Stimulated activated CD8-positive, alpha-beta memory T cell treated with anti-CD3 and anti-CD28 coated beads, Interleukin-2, amount 100 ng/mL, for 48 hours (primary cell): ENCODE measurements around the gene EIF4B.
"Not testable (repeated sequence)": the region's sequence is repeated elsewhere in the genome, so short reads cannot be mapped to it uniquely, and the experiment has no call there.

Source experiments
- DNase-seq, 2 donors: peaks; one replicate each; pipeline ENCODE4 v3.0.0-alpha.2; 2020; ENCODE audit warnings: low read depth in 2 of 2

The EIF4B gene, protein sequence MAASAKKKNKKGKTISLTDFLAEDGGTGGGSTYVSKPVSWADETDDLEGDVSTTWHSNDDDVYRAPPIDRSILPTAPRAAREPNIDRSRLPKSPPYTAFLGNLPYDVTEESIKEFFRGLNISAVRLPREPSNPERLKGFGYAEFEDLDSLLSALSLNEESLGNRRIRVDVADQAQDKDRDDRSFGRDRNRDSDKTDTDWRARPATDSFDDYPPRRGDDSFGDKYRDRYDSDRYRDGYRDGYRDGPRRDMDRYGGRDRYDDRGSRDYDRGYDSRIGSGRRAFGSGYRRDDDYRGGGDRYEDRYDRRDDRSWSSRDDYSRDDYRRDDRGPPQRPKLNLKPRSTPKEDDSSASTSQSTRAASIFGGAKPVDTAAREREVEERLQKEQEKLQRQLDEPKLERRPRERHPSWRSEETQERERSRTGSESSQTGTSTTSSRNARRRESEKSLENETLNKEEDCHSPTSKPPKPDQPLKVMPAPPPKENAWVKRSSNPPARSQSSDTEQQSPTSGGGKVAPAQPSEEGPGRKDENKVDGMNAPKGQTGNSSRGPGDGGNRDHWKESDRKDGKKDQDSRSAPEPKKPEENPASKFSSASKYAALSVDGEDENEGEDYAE

DNA sequence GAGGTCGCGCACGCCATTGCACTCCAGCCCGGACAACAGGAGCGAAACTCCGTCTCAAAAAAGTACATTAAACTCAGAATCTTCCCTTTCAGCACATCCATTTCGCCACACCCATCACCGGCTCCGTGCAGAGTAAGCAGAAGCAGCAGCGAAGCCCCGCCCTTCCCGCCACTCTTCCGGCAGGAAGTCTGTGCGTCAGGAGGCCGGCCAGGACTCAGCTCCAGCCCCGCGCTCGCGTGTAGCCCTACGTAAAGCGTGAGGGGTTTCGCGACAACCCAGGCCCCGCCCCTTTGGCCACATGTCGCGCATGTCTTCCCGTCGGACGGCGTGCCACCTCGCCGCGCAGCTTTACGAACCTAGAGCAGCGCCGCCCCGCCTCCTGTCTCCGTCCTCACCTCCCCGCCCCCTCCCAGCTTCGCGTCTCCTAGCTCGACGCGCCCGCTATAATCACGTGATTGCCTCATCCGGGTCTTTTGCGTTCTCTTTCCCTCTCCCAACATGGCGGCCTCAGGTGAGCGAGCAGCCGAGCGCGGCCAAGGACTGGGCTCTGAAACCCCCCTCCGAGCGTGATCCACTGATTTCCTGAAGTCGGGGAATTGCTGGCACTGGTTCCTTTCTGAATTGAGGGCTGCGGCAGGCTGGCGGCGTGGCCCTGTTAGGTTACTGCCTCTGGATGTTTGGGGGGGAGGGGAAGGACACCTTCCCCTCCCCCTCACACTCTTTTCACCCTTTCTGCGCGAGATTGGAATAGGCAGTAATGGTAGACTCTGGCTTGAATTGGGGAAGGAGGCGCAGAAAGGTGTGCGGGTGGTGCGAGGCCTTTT is at the start of gene EIF4B:
Gene EIF4B, plus strand, starts transcription at position 471 of the 824 bp plus-strand sequence. Its CDS starts 28 bp downstream, at position 499.
- DNase-seq: peak; percentile 99

DNA sequence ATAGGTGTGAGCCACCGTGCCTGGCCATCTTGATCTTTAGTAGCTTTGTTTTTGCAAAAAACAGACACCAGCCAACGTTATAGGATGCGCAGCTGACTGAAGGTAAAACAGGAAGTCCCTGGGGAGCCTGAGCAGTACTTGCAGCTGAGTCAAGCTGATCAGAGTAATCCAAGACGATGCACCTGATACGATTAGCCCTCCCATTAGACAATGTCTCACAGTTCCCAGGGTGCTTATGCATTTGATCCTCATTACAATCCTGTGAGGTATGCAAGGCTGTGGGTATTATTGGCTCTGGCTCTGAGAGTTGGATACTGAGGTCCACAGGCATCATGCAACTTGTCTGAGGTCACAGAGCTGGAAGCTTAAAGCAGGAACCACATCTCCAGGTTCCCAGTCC is 49.3 kb upstream of the EIF4B start:
- DNase-seq: no peak

DNA sequence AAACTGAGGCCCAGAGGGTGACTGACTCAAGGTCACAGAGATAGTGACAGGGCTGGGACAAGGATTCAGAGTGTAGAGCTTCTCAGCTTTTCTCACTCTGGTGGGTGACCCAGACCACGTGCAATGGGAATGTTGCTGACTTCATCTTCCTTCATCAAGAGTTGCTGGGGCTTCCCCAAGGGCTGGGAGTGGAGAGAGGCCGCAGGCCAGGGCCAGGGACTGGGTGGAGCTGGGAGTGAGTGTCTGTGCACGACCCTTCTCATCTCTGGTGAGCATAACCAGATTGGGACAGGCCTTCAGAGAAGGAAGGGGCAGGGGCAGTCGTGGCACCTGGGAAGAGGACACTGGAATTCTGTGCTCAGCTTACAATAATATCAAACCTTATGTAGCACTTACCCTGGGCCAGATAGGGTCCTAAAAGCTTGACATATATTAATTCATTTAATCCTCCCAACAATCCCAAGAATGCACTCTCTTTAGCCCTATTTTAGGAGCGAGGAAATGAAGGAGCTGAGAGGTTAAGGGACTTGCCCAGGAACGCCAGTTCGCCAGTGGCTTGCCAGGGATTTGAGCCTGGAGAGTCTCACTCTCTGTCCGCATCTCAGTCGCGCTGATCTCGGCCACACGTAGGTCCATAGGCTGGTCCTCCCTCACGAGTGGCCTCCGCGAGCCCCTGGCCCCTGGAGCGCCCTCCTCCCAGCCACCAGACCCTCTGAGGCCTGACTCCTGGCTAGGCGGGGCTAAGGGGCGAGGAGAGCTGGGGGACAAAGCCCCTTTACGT is 41.5 kb upstream of the EIF4B start:
- DNase-seq: no peak

DNA sequence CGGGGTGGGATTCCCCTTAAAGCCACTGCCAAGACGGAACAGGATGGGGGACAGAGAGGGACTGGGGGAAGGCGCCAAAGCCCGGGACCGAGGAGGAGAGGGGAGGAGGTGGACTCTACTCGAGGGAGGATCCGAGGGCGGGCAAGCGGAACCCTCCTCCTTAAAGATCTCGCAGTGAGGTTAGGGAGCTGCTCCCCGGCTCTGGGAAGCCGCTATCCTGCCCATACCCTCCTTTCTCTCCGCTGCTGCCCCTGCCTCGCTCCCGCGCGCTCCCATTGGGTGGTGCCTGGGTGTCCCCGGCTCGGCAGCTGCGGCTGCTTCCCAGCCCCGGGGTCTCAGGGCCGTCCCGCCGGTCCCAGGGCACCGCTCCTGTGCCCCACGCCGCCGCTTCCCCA is 40.9 kb upstream of the EIF4B start:
- DNase-seq: no peak

DNA sequence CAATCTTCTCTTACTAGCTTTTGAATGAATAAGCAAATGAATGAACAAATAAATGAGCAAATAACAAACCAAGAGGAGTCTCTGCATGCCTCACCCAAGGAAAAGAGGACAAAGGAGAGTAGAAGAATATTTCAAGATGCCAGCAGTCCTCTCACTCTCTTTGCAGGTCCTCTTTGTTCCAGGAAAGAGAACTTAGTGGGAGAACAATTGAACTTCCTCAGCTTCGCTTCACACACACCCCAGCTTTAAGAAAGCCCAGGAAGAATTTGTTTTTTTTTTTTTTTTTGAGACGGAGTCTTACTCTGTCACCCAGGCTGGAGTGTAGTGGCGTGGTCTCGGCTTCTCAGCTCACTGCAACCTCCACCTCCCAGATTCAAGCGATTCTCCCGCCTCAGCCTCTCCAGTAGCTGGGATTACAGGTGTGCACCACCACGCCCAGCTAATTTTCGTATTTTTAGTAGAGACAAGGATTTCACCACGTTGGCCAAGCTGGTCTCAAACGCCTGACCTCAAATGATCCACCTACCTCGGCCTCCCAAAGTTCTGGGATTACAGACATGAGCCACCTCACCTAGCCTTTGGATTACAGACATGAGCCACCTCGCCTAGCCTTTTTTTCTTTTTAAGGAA is 37.0 kb upstream of the EIF4B start:
- no peak for DNase-seq

DNA sequence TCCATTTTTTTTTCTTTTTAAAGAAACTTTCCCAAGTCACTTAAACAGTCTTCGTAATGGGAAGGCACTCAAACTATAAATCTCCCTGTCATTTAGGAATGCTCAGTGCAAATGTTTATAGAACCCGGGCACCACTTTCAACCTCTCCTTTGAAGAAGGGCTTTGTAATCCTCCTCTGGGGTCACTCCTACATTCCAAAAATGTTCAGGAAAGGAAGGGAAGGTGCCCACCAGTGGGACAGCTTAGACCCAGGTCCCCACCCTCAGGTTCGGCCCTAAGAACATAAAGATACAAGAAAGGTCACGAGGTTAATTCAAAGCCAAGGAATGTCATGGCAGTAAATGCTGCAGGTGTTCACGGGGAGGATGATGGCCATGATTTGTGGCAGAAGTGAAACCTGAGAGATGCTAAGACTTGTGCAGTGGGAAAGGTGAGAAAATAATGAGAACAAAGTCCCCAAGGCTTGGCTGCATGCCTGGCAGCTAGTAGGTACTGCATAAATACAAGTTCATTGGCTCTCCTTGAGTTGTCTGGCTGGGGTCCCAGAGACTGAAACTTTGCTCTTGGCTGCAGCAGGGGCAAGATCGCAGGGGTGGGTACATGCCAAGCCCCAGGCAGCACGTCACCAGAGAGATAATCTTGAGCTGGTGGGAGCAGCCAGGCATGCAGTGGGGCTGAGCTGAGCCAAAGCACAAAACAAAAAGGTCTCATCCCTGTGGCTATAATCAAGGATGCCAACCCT is 36.3 kb upstream of the EIF4B start:
- no peak for DNase-seq

DNA sequence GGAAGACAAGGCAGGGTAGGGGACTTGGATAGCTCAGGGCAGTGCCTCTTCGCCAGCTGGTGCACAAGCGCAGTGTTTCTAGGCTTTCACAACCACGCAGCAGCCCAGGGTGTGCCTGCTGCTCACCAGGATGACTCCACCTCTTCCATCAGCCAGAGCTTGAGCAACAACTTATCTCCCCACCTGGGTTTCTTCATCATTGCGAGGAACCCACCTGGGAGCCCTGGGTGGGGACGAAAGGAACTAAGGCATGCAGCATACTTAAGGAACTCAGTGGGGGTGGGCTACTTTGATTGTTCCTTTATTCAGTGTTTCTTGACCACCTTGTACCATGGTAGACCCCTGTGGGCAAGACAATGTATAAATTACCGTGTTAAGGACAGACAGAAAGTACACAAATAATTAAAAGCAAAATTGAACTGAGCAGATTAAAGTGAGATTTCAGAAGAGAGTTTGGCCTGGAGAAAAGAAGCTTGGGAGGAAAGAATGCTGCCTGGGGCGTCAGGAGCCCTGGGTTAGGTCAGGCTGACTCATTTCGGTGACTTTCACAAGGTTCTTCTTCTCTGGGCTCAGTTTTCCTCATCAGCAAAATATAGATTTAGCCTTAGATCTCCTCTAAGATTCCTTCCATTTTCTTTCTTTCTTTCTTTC is 34.5 kb upstream of the EIF4B start:
- DNase-seq: no peak

DNA sequence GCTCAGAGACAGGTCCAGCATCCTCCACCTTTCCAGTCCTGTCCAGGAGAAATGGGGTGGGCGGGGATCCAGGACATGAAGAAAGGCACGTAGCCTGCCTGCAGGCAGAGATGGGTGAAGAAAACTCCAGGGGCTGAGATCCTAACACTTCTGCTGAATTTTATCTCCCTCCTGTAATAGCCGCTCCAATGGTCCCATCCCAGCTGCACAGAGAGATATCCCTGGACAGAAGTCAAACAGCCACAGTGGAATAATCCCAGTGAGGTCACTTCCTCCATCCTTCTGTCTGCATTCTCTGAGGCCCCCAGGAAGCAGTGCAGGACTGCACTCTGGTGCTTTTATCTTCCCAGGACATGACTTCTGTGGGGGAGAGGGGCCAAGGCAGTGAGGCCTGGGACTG is 31.1 kb upstream of the EIF4B start:
- DNase-seq: no peak

DNA sequence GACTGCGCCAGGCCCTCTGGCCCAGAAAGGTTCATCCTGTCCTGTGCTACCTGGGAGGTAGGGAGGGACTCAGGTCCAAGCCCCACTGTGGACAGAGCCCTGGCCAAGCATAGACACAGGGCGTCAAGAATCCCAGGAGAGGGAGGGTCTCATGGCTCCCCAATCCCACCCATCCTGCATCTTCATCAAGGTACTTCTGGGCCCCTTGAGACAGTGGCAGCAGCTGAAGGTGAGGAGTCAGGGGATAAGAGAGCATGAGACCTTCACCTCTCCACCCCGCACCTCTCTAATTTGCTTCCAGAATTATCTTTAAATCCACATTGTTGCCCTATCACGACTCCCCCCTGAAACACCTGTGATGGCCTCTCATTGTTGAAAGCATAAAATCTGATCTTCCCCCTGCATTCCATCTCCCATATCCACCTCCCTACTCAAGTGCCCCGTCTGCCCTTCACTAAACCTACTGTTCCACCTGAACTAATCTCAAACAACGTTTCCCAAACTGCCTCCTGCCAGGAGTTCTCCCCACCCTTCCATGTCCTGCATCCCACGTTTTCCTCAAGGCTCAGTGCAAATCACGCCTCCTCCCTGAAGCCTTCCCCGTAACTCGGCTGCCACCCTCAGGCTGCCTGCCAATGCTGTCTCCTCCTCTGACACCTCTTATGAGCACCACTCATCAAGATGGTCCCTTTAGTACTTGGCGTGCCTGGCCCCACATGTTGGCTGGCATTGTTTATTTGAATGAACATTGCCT is 30.3 kb upstream of the EIF4B start:
- no peak for DNase-seq

DNA sequence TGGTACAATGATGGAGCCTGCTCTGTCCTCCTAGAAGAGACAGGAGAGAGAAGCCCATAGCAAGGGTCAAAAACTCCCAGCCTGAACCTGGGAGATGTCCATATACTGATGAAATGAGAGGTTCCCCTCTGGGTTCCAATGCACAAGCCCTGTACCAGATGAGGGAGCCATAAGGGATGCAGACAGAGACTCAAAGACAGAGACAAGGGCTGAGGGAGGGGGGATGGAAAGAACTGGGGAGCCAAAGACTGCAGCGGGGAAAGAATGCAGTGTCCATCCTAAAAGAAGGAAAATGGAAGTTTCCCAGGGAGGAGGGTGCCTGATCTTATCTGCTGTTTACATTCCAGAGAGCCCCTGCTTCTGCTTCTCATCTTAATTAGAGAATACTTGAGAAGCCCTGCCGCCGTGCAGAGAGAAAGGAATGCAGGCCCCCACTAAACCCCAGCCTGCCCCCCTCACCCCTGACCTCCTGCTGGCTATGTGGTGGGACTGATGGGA is 29.6 kb upstream of the EIF4B start:
- DNase-seq: no peak

DNA sequence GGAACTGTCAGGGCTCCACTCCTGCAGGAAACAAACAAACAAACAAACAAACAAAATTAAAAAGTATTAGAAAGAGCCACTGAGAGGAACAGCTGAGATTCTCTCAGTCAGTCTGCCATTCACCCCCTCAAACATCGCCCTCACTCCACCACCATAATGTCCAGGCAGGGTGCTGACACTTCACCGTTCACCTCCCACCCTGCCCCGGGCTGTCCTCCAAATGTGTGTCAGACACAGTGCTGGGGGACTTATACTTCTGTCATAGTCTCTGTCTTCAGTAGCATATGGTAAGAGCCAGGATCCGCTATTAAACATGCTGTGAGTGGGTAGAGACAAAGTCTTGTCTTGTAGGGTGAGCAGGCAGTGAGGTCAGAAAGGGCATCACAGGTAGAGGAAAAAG is 29.1 kb upstream of the EIF4B start:
- no peak for DNase-seq

DNA sequence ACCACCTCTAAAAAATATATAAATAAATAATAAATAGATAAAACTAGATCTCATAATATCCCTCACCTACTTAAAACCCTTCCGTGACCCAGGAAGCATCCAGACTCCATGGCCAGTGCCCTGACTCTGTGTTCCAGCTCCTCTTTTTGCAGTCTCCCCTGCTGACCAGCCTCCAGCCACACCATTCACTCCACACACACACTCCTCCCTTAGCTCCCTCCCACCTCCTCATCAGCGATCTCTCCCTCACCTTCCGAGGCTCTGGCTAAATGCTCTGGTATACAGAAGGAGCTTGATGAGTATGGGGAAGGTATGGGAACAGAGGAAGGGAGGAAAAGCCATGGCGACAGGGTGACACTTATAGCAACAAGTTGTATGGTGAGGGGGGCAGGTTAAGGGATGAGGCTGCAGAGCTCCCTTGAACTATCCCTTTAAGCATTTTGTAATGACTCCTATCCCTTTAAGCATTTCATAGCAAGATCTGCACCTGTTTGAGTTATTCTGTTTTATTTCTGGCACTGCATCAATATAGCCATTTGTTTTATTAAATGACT is 26.1 kb upstream of the EIF4B start:
- DNase-seq: no peak

DNA sequence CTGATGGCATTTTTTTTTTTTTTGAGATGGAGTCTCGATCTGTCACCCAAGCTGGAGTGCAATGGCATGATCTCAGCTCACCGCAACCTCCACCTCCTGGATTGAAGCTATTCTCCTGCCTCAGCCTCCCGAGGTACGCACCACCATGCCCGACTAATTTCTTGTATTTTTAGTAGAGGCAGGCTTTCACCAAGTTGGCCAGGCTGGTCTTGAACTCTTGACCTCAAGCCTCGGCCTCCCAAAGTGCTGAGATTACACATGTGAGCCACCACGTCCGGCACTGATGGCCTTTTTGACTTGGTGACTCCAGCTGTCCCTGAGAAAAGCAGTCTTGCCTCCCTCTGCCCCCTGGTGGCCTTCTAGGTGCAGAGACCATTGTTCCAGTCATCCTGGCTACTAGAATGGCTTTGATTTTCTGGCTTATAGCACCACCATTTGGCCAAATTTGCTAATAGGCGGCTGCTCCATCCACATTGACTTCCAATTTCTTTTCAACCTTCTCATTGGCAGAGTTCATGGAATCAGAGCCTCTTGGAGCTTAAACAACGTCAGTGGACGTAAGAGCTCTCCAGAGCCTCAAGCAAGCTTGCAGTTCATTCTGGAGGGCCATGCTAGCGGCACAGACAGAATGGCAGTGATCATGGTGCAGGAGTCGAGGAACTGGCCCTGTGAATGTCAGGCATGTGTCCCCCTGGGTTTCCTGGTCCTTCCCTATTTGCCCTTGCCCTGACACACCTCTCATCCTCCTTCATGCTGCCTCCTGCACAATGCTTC is 25.4 kb upstream of the EIF4B start:
- DNase-seq: peak; percentile 62 to 70

DNA sequence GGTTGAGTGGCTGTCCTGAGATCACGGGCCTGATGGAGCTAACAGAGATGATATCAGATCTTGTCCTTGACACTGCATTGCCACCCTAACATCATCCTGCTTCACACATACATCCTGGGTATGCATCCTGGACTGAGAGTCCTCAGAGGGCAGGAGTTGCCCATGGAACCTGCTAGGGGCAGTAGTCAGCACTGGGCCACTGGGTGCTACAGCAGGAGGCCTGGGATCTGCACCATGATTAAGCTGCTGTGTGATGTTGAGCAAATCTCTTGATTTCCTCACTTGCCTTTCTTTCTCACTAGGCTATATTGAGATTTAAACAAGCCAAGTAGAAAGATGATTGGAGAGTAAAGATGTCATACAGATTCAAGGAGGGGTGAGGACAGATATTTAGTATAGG is 22.1 kb upstream of the EIF4B start:
- no peak for DNase-seq

DNA sequence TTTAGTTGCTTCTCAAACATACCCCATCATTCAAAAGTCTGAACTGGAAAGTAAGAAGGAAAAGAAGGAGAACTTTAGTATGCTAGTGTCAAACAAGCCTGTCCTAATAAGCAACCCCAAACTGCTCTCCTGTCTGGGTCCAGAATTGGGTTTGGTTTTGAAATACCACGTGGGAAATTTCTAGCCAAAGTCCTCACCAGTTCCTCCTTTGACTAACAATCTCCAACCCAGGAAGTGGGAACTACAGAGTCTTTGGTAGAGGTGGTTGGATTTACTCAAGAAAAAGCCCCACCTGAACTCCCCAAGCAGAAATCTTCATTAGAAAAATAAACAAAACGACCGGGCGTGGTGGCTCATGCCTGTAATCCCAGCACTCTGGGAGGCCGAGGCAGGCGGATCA is 17.4 kb upstream of the EIF4B start:
- DNase-seq: no peak

DNA sequence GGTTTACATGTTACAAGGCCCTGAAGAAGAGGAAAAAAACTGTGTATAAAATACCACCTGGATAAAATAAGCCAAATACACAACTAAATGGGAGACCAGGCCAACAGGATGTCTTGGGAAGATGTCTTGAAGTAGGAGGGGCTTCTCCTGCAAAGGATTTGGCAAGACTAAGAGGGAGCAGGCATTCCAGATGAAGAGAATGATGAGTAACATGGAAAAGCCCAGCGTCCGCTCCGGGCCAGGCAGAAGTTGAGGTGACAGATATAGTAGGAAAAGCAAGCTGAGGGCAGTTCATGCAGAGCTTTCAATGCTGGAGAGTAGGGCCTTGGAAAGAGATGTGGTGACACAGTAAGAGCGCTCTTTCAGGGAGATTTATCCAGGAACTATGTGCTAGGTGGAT is 16.1 kb upstream of the EIF4B start:
- DNase-seq: no peak

DNA sequence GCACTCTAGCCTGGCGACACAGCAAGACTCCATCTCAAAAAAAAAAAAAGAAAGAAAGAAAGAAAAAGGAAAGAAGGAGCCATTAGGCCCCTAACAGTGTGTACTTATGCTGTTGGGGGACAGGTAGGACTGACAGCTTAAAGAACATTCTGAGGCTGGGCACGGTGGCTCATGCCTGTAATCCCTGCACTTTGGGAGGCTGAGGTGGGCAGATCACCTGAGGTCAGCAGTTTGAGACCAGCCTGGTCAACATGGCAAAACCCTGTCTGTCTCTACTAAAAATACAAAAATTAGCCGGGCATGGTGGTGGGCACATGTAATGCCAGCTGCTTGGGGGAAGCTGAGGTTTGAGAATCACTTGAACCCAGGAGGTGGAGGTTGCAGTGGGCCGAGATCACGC is 14.0 kb upstream of the EIF4B start:
- DNase-seq: not testable (repeated sequence)
